CD4-positive, CD25-positive, alpha-beta regulatory T cell (primary cell): ENCODE measurements around the gene FRAT2. TPM values are rescaled to one million over a fixed set of nuclear protein-coding genes. Genes with fewer than 3 reads are reported as not detected.
"Not testable (repeated sequence)": the region's sequence is repeated elsewhere in the genome, so short reads cannot be mapped to it uniquely, and the experiment has no call there.

Source experiments
- ATAC-seq, 2 donors: fragments of 150-1000 bp; cut with Tn5 transposase; one replicate each; pipeline ENCODE4 v1.10.0; 2021; ENCODE audit warnings: low read depth in 2 of 2, moderate number of reproducible peaks in 2 of 2, moderate library complexity in 1 of 2
- DNase-seq, 3 donors: peaks; one replicate each; pipeline versions ENCODE4 v3.0.0 to v3.0.0-alpha.2; 2012 to 2022; ENCODE audit warnings: mixed read lengths in 1 of 3
- H3K27ac ChIP-seq: one replicate; pipeline ENCODE4 v1.7.0; 2013; ENCODE audit warnings: mild to moderate bottlenecking, low read length; ENCODE audit not compliant: insufficient read depth, poor library complexity, severe bottlenecking
- H3K27me3 ChIP-seq: one replicate; pipeline ENCODE4 v1.7.0; 2013; ENCODE audit warnings: low read length; ENCODE audit not compliant: control insufficient read depth, insufficient read depth
- H3K36me3 ChIP-seq: one replicate; pipeline ENCODE4 v1.7.0; 2013; ENCODE audit warnings: mild to moderate bottlenecking, low read length, moderate library complexity; ENCODE audit not compliant: control insufficient read depth, insufficient read depth
- H3K4me1 ChIP-seq: 2 replicates; pipeline ENCODE4 v1.7.0; 2013; ENCODE audit warnings: mild to moderate bottlenecking, low read length; ENCODE audit not compliant: insufficient read depth, control insufficient read depth, poor library complexity, severe bottlenecking
- H3K4me3 ChIP-seq: one replicate; pipeline ENCODE4 v1.7.0; 2013; ENCODE audit warnings: low read depth, mild to moderate bottlenecking, low read length, moderate library complexity
- H3K9me3 ChIP-seq, 2 experiments: 1 replicate in 1 of 2; 2 replicates in 1 of 2; pipeline ENCODE4 v1.7.0; 2013; ENCODE audit warnings: low read length in 2 of 2, mild to moderate bottlenecking in 1 of 2, moderate library complexity in 1 of 2; ENCODE audit not compliant: control insufficient read depth in 2 of 2
- H3K27ac Mint-ChIP-seq, 3 donors: one replicate each; pipeline ENCODE4 v1.8.0; 2020 to 2022; ENCODE audit warnings: mild to moderate bottlenecking in 3 of 3, mixed read lengths in 3 of 3, moderate library complexity in 2 of 3
- H3K27me3 Mint-ChIP-seq: one replicate; pipeline ENCODE4 v1.8.0; 2022; ENCODE audit warnings: mild to moderate bottlenecking, mixed read lengths
- H3K36me3 Mint-ChIP-seq: one replicate; pipeline ENCODE4 v1.8.0; 2020; ENCODE audit warnings: mixed read lengths
- H3K4me1 Mint-ChIP-seq, 4 donors: one replicate each; pipeline ENCODE4 v1.8.0; 2020 to 2022; ENCODE audit warnings: mixed read lengths in 4 of 4, mild to moderate bottlenecking in 1 of 4
- H3K4me3 Mint-ChIP-seq, 4 donors: one replicate each; pipeline ENCODE4 v1.8.0; 2020 to 2022; ENCODE audit warnings: mild to moderate bottlenecking in 4 of 4, mixed read lengths in 4 of 4, moderate library complexity in 3 of 4
- H3K9me3 Mint-ChIP-seq, 7 donors: one replicate each; pipeline ENCODE4 v1.8.0; 2020 to 2022; ENCODE audit warnings: mixed read lengths in 7 of 7, mild to moderate bottlenecking in 3 of 7, moderate library complexity in 2 of 7
- polyA plus RNA-seq, 4 donors: library from polyadenylated mRNA; unstranded; fragments of 300-500 nt; fragmentation: Illumina TruSeq; gene quantifications; one replicate each; pipeline ENCODE4 v1.2.3, GENCODE V29; 2021
- total RNA-seq: library from RNA; stranded (reverse); gene quantifications from one replicate; pipeline ENCODE4 v1.2.3, GENCODE V29; 2022

The FRAT2 gene
- total and polyA plus RNA-seq, 5 donors from 2014 or later = 8.8 to 28.0 (median 11.0) TPM

- peak overlapping the region; percentile 88 to 95 (median 94) for H3K4me3 Mint-ChIP-seq
- H3K4me3 ChIP-seq = peak overlapping the region; percentile 92
Measured at GRCh38 chr10:97292862-97293198, 41.7 kb downstream of the FRAT2 start.

DNA sequence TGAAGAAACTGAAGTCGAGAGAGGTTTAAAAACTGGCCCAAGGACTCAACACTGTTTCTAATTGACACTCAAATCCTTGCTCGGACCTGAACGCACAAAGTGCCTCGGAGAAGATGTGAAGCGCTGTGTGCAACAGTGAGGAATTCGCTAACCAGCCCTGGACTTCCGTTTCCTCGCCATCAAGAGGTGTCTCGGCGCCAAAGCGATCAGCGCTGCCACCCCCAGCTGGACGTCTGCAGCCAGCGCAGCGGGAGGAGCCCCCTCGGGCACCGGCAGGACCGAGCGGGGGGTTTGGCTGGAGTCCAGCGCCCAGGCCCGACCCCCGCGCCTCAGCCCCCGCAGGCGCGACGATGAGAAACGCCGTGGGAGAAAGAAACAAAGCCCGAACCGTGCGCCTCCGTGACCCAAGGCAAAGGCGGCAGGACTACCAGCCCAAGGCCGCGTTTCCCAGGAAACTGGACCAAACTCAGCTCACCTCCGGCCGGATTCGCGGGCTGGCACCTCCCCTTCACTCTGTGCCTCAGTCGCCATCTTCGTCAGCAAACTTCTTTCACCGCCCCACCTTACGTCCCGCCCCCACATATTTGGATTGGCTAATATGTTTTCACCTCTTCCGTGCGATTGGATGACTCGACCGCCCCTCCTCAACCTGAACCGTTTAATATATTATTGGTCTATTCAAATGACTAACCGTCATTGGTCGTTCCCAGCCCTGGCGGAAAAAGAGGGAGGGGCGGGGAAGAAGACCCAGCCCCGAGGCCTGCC lies 42.2 kb downstream of the FRAT2 start, which contains the start of gene ARHGAP19:
Gene ARHGAP19 (minus strand): TSS at position 541 of the 765 bp plus-strand sequence. CDS start 10 bp downstream, at position 531.
- Mint-ChIP-seq H3K4me1 (peaks cover 12 to 27% (median 12%) of the 10 kb centered on the region in 4 donors), H3K27me3 (peaks cover 14% of the 10 kb centered on the region), H3K4me3 (peak within 1 kb of the TSS; percentile 88 to 95 (median 94)), H3K27ac (peak within 1 kb of the TSS; percentile 82 to 95 (median 94)), H3K9me3 (no peaks in the 10 kb centered on the region), H3K36me3 (peaks cover under 1% of the 10 kb centered on the region)
- peak within 1 kb of the TSS; percentile 92 for H3K4me3 ChIP-seq
- ATAC-seq = peak; percentile 100
- H3K27ac ChIP-seq = peak within 1 kb of the TSS; percentile 80
- H3K36me3 ChIP-seq = peaks cover 4% of the 10 kb centered on the region
- H3K4me1 ChIP-seq = peaks cover 12% of the 10 kb centered on the region
- no peaks in the 10 kb centered on the region for H3K27me3 ChIP-seq
- H3K9me3 ChIP-seq = no peaks in the 10 kb centered on the region
- peak; percentile 91 to 99 (median 96) for DNase-seq

More at GRCh38 chr10:97292862-97293198, 41.7 kb downstream of the FRAT2 start:
- ATAC-seq (no peak), DNase-seq (no peak)
- H3K27ac Mint-ChIP-seq = peak overlapping the region in 2 of 3 donors; percentile 82 to 94
- H3K9me3 Mint-ChIP-seq = no peaks in the 10 kb centered on the region
- no peak overlapping the region for H3K27ac ChIP-seq
- H3K4me1 Mint-ChIP-seq = peaks cover 12 to 27% (median 12%) of the 10 kb centered on the region in 4 donors
- H3K9me3 ChIP-seq = no peaks in the 10 kb centered on the region
- peaks cover 12% of the 10 kb centered on the region for H3K4me1 ChIP-seq
- no peaks in the 10 kb centered on the region for H3K36me3 Mint-ChIP-seq
- H3K36me3 ChIP-seq = no peaks in the 10 kb centered on the region
- peaks cover 14% of the 10 kb centered on the region for H3K27me3 Mint-ChIP-seq
- H3K27me3 ChIP-seq = no peaks in the 10 kb centered on the region

DNA sequence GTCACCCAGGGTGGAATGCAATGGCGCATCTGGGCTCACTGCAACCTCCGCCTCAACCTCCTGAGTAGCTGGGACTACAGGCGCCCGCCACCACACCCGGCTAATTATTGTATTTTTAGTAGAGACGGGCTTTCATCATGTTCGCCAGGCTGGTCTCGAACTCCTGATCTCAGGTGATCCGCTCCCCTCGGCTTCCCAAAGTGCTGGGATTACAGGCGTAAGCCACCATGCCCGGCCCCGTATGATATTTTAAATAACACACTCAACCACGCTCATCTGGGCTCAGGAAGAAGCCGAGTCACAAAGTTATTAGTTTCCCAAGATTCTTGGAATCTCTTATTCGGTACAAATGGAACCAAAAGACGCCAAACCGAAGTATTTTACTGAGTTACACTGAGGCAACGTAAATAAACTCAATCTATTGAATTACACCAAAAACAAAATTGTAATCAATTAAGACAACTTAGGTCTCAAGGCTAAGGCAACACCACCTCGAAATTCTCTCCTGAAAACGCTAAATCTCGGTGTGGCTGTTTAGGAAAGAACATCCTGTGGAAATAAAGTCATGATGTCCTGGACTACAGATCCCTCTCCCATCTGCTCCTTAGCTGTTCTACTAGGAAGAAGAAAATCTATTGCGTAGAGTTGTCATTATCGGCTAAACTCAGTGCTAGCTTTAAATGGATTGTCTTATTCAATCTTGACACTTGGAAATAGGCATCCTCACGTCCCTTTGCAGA lies 43.0 kb downstream of the FRAT2 start:
- Mint-ChIP-seq H3K36me3 (peaks cover 4% of the 10 kb centered on the region), H3K4me3 (peak overlapping the region; percentile 88 to 95 (median 94)), H3K27ac (peak overlapping the region in 2 of 3 donors; percentile 82 to 87), H3K9me3 (no peaks in the 10 kb centered on the region), H3K27me3 (peaks cover 14% of the 10 kb centered on the region), H3K4me1 (peaks cover 12 to 27% (median 12%) of the 10 kb centered on the region in 4 donors)
- no peak for DNase-seq
- H3K27me3 ChIP-seq = no peaks in the 10 kb centered on the region
- peaks cover 12% of the 10 kb centered on the region for H3K4me1 ChIP-seq
- ATAC-seq = no peak
- peak overlapping the region; percentile 80 for H3K27ac ChIP-seq
- H3K9me3 ChIP-seq = no peaks in the 10 kb centered on the region
- peaks cover 9% of the 10 kb centered on the region for H3K36me3 ChIP-seq
- peak overlapping the region; percentile 92 for H3K4me3 ChIP-seq

DNA sequence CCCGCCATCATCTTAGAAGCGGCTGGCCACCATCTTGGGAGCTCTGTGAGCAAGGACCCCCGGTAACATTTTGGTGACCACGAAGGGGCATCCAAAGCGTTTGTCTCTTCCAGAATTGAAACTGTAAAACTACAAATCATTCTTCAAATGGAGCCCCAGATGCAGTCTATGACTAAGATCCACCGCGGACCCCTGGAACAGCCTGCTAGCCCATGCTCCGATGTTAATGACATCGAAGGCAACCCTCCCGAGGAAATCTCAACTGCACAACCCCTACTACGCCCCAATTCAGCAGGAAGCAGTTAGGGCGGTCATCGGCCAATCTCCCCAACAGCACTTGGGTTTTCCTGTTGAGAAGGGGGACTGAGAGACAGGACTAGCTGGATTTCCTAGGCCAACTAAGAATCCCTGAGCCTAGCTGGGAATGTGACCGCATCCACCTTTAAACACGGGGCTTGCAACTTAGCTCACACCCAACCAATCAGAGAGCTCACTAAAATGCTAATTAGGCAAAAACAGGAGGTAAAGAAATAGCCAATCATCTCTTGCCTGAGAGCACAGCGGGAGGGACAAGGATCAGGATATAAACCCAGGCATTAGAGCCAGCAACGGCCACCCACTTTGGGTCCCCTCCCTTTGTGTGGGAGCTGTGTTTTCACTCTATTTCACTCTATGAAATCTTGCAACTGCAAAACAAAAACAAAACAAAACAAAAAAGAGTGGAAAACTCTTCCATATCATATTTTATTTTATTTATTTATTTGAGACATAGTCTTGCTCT lies 43.8 kb downstream of the FRAT2 start:
- H3K4me3 Mint-ChIP-seq = peak overlapping the region; percentile 15 to 95 (median 92)
- H3K36me3 ChIP-seq, H3K27me3 ChIP-seq, H3K27ac ChIP-seq, DNase-seq, H3K4me3 ChIP-seq, H3K9me3 Mint-ChIP-seq, ATAC-seq, H3K36me3 Mint-ChIP-seq, H3K9me3 ChIP-seq: not testable (repeated sequence)
- peaks cover 12 to 29% (median 13%) of the 10 kb centered on the region in 4 donors for H3K4me1 Mint-ChIP-seq
- H3K4me1 ChIP-seq = peaks cover 12% of the 10 kb centered on the region
- H3K27me3 Mint-ChIP-seq = peaks cover 14% of the 10 kb centered on the region
- H3K27ac Mint-ChIP-seq = peak overlapping the region in 1 of 3 donors; percentile 20

DNA sequence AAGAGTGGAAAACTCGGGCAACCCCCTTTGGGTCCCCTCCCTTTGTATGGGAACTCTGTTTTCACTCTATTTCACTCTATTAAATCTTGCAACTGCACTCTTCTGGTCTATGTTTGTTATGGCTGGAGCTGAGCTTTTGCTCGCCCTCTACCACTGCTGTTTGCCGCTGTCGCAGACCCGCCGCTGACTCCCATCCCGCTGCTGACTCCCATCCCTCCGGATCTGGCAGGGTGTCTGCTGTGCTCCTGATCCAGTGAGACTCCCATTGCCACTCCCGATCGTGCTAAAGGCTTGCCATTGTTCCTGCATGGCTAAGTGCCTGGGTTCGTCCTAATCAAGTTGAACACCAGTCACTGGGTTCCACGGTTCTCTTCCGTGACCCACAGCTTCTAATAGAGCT lies 44.5 kb downstream of the FRAT2 start:
- H3K27ac ChIP-seq, H3K4me3 ChIP-seq, ATAC-seq, H3K27ac Mint-ChIP-seq, H3K27me3 ChIP-seq, H3K36me3 ChIP-seq, H3K36me3 Mint-ChIP-seq, H3K9me3 Mint-ChIP-seq, H3K9me3 ChIP-seq, DNase-seq: not testable (repeated sequence)
- H3K4me3 Mint-ChIP-seq = peak overlapping the region in 1 of 4 donors; percentile 37
- peaks cover 14% of the 10 kb centered on the region for H3K27me3 Mint-ChIP-seq
- peaks cover 12 to 30% (median 14%) of the 10 kb centered on the region in 4 donors for H3K4me1 Mint-ChIP-seq
- H3K4me1 ChIP-seq = peaks cover 12% of the 10 kb centered on the region

Other genes starting within 250 kb of the FRAT2 start
- gene SLIT1, start 148.8 kb downstream of the FRAT2 start, total RNA-seq = 0.32 TPM
- gene SLIT1, start 148.8 kb downstream of the FRAT2 start, polyA plus RNA-seq = not detected
- gene ARHGAP19, start 42.1 kb downstream of the FRAT2 start, total RNA-seq = 12.9 TPM
- 10 to 100 TPM in 1 of 4 donors, 1 to 10 TPM in 3; 4.4 to 11.1 (median 6.8) TPM for gene ARHGAP19, start 42.1 kb downstream of the FRAT2 start, polyA plus RNA-seq
- gene FRAT1, start 15.5 kb downstream of the FRAT2 start, total RNA-seq = 28.2 TPM
- 1 to 10 TPM; 5.6 to 8.9 (median 6.4) TPM for gene FRAT1, start 15.5 kb downstream of the FRAT2 start, polyA plus RNA-seq
- 82.0 TPM for gene RRP12, start 66.6 kb upstream of the FRAT2 start, total RNA-seq
- gene RRP12, start 66.6 kb upstream of the FRAT2 start, polyA plus RNA-seq = 1 to 10 TPM; 5.1 to 9.1 (median 7.3) TPM
- gene PGAM1, start 91.5 kb upstream of the FRAT2 start, total RNA-seq = 98.8 TPM
- 100 to 1,000 TPM; 253 to 375 (median 298) TPM for gene PGAM1, start 91.5 kb upstream of the FRAT2 start, polyA plus RNA-seq
- gene EXOSC1, start 111.3 kb upstream of the FRAT2 start, total RNA-seq = 42.2 TPM
- 100 to 1,000 TPM in 2 of 4 donors, 10 to 100 TPM in 2; 97.5 to 105 (median 101) TPM for gene EXOSC1, start 111.3 kb upstream of the FRAT2 start, polyA plus RNA-seq
- gene ZDHHC16, start 111.4 kb upstream of the FRAT2 start, total RNA-seq = 17.1 TPM
- 10 to 100 TPM; 25.3 to 36.4 (median 28.5) TPM for gene ZDHHC16, start 111.4 kb upstream of the FRAT2 start, polyA plus RNA-seq
- 59.6 TPM for gene MMS19, start 163.7 kb upstream of the FRAT2 start, total RNA-seq
- 10 to 100 TPM; 26.7 to 44.5 (median 34.8) TPM for gene MMS19, start 163.7 kb upstream of the FRAT2 start, polyA plus RNA-seq
- gene UBTD1, start 164.2 kb upstream of the FRAT2 start, total RNA-seq = 1.4 TPM
- 1 to 10 TPM in 3 of 4 donors, under 1 TPM in 1; 0.22 to 2.2 (median 2.0) TPM for gene UBTD1, start 164.2 kb upstream of the FRAT2 start, polyA plus RNA-seq
- gene ANKRD2, start 238.1 kb upstream of the FRAT2 start, total RNA-seq = not detected
- not detected for gene ANKRD2, start 238.1 kb upstream of the FRAT2 start, polyA plus RNA-seq
- not detected for gene HOGA1, start 249.7 kb upstream of the FRAT2 start, total RNA-seq
- not detected for gene HOGA1, start 249.7 kb upstream of the FRAT2 start, polyA plus RNA-seq